ENCODE results near the gene EXTL1. TPM values are rescaled to one million over a fixed set of nuclear protein-coding genes. Genes with fewer than 3 reads are reported as not detected.

The EXTL1 gene
- total RNA-seq, 2 experiments from 2014 or later, result not detected

DNA sequence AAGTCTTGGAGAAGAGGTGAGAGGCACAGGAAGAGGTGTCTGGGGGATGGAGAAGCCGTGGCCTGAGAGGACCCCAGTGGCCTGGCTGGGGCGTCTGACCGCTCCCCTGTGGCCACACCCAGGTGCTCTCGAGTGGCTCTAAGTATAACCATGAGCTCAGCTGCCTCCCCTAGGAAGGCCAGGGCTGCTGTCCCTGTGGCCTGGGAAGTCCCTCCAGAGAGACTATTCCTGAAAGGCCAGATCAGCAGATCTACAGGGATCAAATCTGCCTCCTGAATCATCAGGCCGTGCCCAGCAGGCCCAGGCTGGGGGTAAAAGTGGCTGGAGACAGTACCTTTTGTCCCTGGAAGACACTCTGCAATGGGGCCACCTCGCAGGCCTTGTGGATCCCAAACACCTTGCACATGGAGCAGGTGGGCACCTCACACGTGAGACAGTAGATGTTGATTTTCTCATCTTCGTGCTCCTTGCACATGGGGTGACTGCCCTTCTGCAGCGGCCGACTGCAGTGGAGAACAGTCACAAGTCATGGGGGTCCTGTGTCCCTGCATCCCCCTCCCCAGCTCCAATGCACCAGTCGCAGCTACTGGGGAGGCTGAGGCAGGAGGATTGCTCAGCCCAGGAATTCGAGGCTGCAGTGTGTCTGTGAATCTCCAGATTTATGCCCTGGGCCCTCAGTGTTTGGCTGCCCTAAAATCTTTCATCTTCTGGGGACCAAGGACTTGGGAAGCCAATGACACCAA is 39.4 kb downstream of the EXTL1 start:
- Mint-ChIP-seq H3K27me3 (peaks cover 24% of the 10 kb centered on the region), H3K4me3 (no peak overlapping the region), H3K9me3 (no peaks in the 10 kb centered on the region), H3K4me1 (ENCODE audit: low read depth) (no peaks in the 10 kb centered on the region), H3K36me3 (ENCODE audit: low read depth) (no peaks in the 10 kb centered on the region), H3K27ac (no peak overlapping the region)
- ChIA-PET CTCF (no interaction called here), POLR2A (no interaction called here)
- H3K4me3 ChIP-seq (ENCODE audit: low read length), result no peak overlapping the region
- H3K36me3 ChIP-seq (ENCODE audit: insufficient read depth, low read length), result no peaks in the 10 kb centered on the region
- TF ChIP-seq, protein P1, sequence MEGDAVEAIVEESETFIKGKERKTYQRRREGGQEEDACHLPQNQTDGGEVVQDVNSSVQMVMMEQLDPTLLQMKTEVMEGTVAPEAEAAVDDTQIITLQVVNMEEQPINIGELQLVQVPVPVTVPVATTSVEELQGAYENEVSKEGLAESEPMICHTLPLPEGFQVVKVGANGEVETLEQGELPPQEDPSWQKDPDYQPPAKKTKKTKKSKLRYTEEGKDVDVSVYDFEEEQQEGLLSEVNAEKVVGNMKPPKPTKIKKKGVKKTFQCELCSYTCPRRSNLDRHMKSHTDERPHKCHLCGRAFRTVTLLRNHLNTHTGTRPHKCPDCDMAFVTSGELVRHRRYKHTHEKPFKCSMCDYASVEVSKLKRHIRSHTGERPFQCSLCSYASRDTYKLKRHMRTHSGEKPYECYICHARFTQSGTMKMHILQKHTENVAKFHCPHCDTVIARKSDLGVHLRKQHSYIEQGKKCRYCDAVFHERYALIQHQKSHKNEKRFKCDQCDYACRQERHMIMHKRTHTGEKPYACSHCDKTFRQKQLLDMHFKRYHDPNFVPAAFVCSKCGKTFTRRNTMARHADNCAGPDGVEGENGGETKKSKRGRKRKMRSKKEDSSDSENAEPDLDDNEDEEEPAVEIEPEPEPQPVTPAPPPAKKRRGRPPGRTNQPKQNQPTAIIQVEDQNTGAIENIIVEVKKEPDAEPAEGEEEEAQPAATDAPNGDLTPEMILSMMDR (IDR thresholded peaks at IDR 0.05), result no peak
- no peak overlapping the region for H3K27ac ChIP-seq (ENCODE audit: low read depth in 1 of 2, low read length in 2 of 2)
- no peaks in the 10 kb centered on the region for H3K4me1 ChIP-seq (ENCODE audit: insufficient read depth, low read length)
- ATAC-seq (ENCODE audit: poor library complexity) (no peak), DNase-seq (no peak)
- H3K27me3 ChIP-seq (ENCODE audit: control insufficient read depth in 1 of 2, insufficient read depth in 2 of 2, low read length in 2 of 2), result peaks cover 6 to 11% of the 10 kb centered on the region in 2 experiments
- H3K9me3 ChIP-seq (ENCODE audit: control insufficient read depth in 1 of 2, insufficient read depth in 1 of 2, low read length in 2 of 2), result no peaks in the 10 kb centered on the region
- intact Hi-C loops (cut with DNase I, micrococcal nuclease), result loop anchor here in 1 of 2 experiments (10.0 kb wide), 1 partner anchor 986 kb away; no protein-coding TSS in a partner anchor

DNA sequence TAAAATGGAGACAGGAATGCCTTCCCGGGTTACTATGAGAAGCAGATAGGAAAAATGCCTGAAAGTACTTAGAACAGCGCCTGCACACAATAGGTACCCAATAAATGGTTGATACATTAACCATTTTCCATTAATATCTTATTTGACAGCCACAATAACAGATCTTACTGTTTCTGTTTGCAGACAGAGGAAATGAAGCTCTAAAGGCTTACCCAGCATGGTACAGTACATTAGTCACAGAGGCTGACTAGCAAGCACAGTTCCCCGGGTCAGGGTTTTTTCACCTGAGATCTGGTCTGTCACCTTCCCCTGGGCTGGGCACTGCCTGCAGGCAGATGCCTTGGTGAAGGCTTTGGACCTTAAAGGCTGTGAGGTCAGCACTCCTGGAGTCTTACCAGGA is 43.0 kb downstream of the EXTL1 start:
- Mint-ChIP-seq H3K36me3 (ENCODE audit: low read depth) (no peaks in the 10 kb centered on the region), H3K9me3 (no peaks in the 10 kb centered on the region), H3K4me1 (ENCODE audit: low read depth) (no peaks in the 10 kb centered on the region), H3K27ac (no peak overlapping the region), H3K4me3 (no peak overlapping the region), H3K27me3 (peaks cover 7% of the 10 kb centered on the region)
- intact Hi-C loops (cut with DNase I, micrococcal nuclease), result loop anchor here in 1 of 2 experiments (10.0 kb wide), 1 partner anchor 990 kb away; no protein-coding TSS in a partner anchor
- ChIA-PET CTCF (no interaction called here), POLR2A (no interaction called here)
- Histone ChIP-seq H3K9me3 (ENCODE audit: control insufficient read depth in 1 of 2, insufficient read depth in 1 of 2, low read length in 2 of 2) (no peaks in the 10 kb centered on the region), H3K27ac (ENCODE audit: low read depth in 1 of 2, low read length in 2 of 2) (no peak overlapping the region), H3K36me3 (ENCODE audit: insufficient read depth, low read length) (no peaks in the 10 kb centered on the region), H3K4me1 (ENCODE audit: insufficient read depth, low read length) (no peaks in the 10 kb centered on the region), H3K4me3 (ENCODE audit: low read length) (no peak overlapping the region), H3K27me3 (ENCODE audit: control insufficient read depth in 1 of 2, insufficient read depth in 2 of 2, low read length in 2 of 2) (peaks cover 6 to 10% of the 10 kb centered on the region in 2 experiments)
- TF ChIP-seq, protein P1 (IDR thresholded peaks at IDR 0.05), result no peak
- DNase-seq (no peak), ATAC-seq (ENCODE audit: poor library complexity) (no peak)

DNA sequence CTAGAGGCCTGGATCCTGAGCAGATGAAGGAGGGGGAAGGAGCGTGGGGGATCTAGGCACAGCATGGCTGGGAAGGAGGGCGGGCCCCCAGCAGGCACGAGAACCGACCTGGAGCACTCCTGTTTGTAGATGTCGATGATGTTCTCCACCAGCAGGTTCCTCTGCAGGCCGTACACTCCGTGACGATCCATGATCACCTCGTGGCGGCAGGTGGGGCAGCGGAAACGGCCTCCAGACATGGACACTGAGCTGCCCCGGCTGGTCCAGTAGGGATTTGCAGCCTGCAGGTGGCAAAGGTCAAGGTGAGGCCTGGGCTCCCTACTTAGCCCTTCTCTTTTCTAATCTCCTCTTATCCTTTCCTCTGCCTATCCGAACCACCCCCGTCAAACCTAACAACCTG is 44.6 kb downstream of the EXTL1 start:
- peaks cover 5% of the 10 kb centered on the region for H3K27me3 Mint-ChIP-seq
- DNase-seq, result no peak
- H3K4me3 Mint-ChIP-seq, result no peak overlapping the region
- intact Hi-C loops (cut with DNase I, micrococcal nuclease), result loop anchor here in 1 of 2 experiments (10.0 kb wide), 1 partner anchor 991 kb away; no protein-coding TSS in a partner anchor
- H3K4me3 ChIP-seq (ENCODE audit: low read length), result no peak overlapping the region
- H3K9me3 Mint-ChIP-seq, result no peaks in the 10 kb centered on the region
- ChIA-PET CTCF (interaction anchor here (0.6 kb wide), 1 partner anchor 161 kb away, joined by 3 read pairs; no protein-coding TSS in a partner anchor), POLR2A (no interaction called here)
- no peaks in the 10 kb centered on the region for H3K27me3 ChIP-seq (ENCODE audit: control insufficient read depth in 1 of 2, insufficient read depth in 2 of 2, low read length in 2 of 2)
- H3K36me3 Mint-ChIP-seq (ENCODE audit: low read depth), result no peaks in the 10 kb centered on the region
- no peak overlapping the region for H3K27ac Mint-ChIP-seq
- ATAC-seq (ENCODE audit: poor library complexity), result no peak
- TF ChIP-seq, protein P1 (IDR thresholded peaks at IDR 0.05), result no peak
- no peaks in the 10 kb centered on the region for H3K36me3 ChIP-seq (ENCODE audit: insufficient read depth, low read length)
- H3K27ac ChIP-seq (ENCODE audit: low read depth in 1 of 2, low read length in 2 of 2), result no peak overlapping the region
- no peaks in the 10 kb centered on the region for H3K4me1 ChIP-seq (ENCODE audit: insufficient read depth, low read length)
- no peaks in the 10 kb centered on the region for H3K9me3 ChIP-seq (ENCODE audit: control insufficient read depth in 1 of 2, insufficient read depth in 1 of 2, low read length in 2 of 2)
- H3K4me1 Mint-ChIP-seq (ENCODE audit: low read depth), result no peaks in the 10 kb centered on the region
